H1 (cell line): ENCODE measurements around the gene NPS. TPM values are rescaled to one million over a fixed set of nuclear protein-coding genes. Genes with fewer than 3 reads are reported as not detected.

Experiments used
- CTCF ChIA-PET: fragments of 300-600 bp; sonication (Branson Sonifier 250); formaldehyde crosslinking; loops from one replicate; lab custom pipeline; 2021; ENCODE audit not compliant: partially characterized antibody; lab: Charles Lee
- POLR2A ChIA-PET: fragments of 300-600 bp; sonication (Branson Sonifier 250); formaldehyde crosslinking; loops from one replicate; lab custom pipeline; 2021; ENCODE audit warnings: inconsistent platforms; ENCODE audit not compliant: partially characterized antibody; lab: Charles Lee
- DNase-seq, 2 experiments: peaks; one replicate each; pipeline versions ENCODE4 v3.0.0 to v3.0.0-alpha.2; 2010 to 2022; ENCODE audit warnings: low spot score in 2 of 2, low read depth in 1 of 2, mixed read lengths in 1 of 2
- FAIRE-seq: peaks from 2 replicates; lab custom pipeline; 2011; peaks lifted over from hg19 to GRCh38; lab: Jason Lieb, UNC
- H2AFZ ChIP-seq: 2 replicates; pipeline ENCODE4 v1.8.1; 2012; ENCODE audit warnings: low read length, inconsistent platforms
- H2AK5ac ChIP-seq: 2 replicates; pipeline ENCODE4 v1.6.1; 2013; ENCODE audit warnings: low read depth, low read length
- H2BK120ac ChIP-seq: replicated peaks from 2 replicates; pipeline ENCODE3; 2013; ENCODE audit warnings: low read depth, low read length, inconsistent platforms
- H2BK12ac ChIP-seq: 2 replicates; pipeline ENCODE4 v1.6.1; 2013; ENCODE audit warnings: low read depth, low read length
- H2BK15ac ChIP-seq: 2 replicates; pipeline ENCODE4 v1.6.1; 2013; ENCODE audit warnings: low read length
- H2BK20ac ChIP-seq: 2 replicates; pipeline ENCODE4 v1.6.1; 2013; ENCODE audit warnings: low read length
- H2BK5ac ChIP-seq: 2 replicates; pipeline ENCODE4 v1.6.1; 2013; ENCODE audit warnings: low read depth, low read length
- H3K14ac ChIP-seq: 2 replicates; pipeline ENCODE4 v1.6.1; 2013; ENCODE audit warnings: inconsistent platforms; ENCODE audit not compliant: insufficient read length
- H3K18ac ChIP-seq: 2 replicates; pipeline ENCODE4 v1.6.1; 2013; ENCODE audit warnings: low read length; ENCODE audit errors: extremely low read depth
- H3K23ac ChIP-seq: 2 replicates; pipeline ENCODE4 v1.6.1; 2013; ENCODE audit warnings: inconsistent platforms; ENCODE audit not compliant: insufficient read length
- H3K23me2 ChIP-seq: 2 replicates; pipeline ENCODE4 v1.6.1; 2013; ENCODE audit warnings: low read depth, low read length
- H3K27ac ChIP-seq: 2 replicates; pipeline ENCODE4 v1.6.1; 2011; ENCODE audit warnings: low read depth, low read length, inconsistent platforms
- H3K27me3 ChIP-seq, 4 experiments: replicated peaks in 1 of 4; 1 replicate in 1 of 4; 2 replicates in 3 of 4; pipeline versions ENCODE4 v1.6.1 to v1.8.1; 2011 to 2013; ENCODE audit warnings: low read length in 3 of 4, mild to moderate bottlenecking in 3 of 4, inconsistent platforms in 2 of 4, mixed read lengths in 2 of 4, moderate library complexity in 1 of 4; ENCODE audit not compliant: control insufficient read depth in 3 of 4, insufficient read depth in 3 of 4; ENCODE audit errors: extremely low read depth in 1 of 4
- H3K36me3 ChIP-seq, 4 experiments: 2 replicates each; pipeline versions ENCODE4 v1.6.1 to v1.8.1; 2011 to 2013; ENCODE audit warnings: mild to moderate bottlenecking in 4 of 4, low read length in 3 of 4, moderate library complexity in 2 of 4, control low read depth in 1 of 4, inconsistent platforms in 1 of 4; ENCODE audit not compliant: insufficient read depth in 4 of 4, control insufficient read depth in 2 of 4
- H3K4ac ChIP-seq: replicated peaks from 2 replicates; pipeline ENCODE3; 2013; ENCODE audit warnings: low read length, low read depth, mixed read lengths, inconsistent platforms; ENCODE audit not compliant: insufficient read length
- H3K4me1 ChIP-seq, 4 experiments: replicated peaks in 1 of 4; 1 replicate in 1 of 4; 2 replicates in 3 of 4; pipeline versions ENCODE4 v1.6.1 to v1.8.1; 2011 to 2013; ENCODE audit warnings: low read length in 3 of 4, inconsistent platforms in 2 of 4, mixed read lengths in 1 of 4; ENCODE audit not compliant: insufficient read depth in 4 of 4, control insufficient read depth in 3 of 4
- H3K4me2 ChIP-seq, 2 experiments: 2 replicates each; pipeline versions ENCODE4 v1.6.1 to v1.8.1; 2011 to 2013; ENCODE audit warnings: low read depth in 2 of 2, low read length in 2 of 2, control low read depth in 1 of 2, inconsistent platforms in 1 of 2, mild to moderate bottlenecking in 1 of 2; ENCODE audit not compliant: insufficient read depth in 1 of 2
- H3K4me3 ChIP-seq, 4 experiments: fragments of 200-600, 300-600 bp in 1 of 4; sonication (generic), shearing (Covaris generic), sonication (Bioruptor Twin) in 1 of 4; 2 replicates each; pipeline versions ENCODE4 v1.5.1 to v1.8.1; 2011 to 2016; ENCODE audit warnings: low read length in 4 of 4, low read depth in 3 of 4, control low read depth in 2 of 4, inconsistent platforms in 2 of 4, mild to moderate bottlenecking in 2 of 4, mixed read lengths in 1 of 4, moderate library complexity in 1 of 4; ENCODE audit not compliant: insufficient read depth in 2 of 4; ENCODE audit errors: extremely low read depth in 1 of 4
- H3K56ac ChIP-seq: replicated peaks from 2 replicates; pipeline ENCODE3; 2013; ENCODE audit warnings: low read depth, mild to moderate bottlenecking, mixed read lengths, low read length, inconsistent platforms; ENCODE audit not compliant: insufficient read length
- H3K79me1 ChIP-seq: 2 replicates; pipeline ENCODE4 v1.6.1; 2013; ENCODE audit warnings: low read depth, low read length, control low read depth
- H3K79me2 ChIP-seq, 2 experiments: 2 replicates each; pipeline versions ENCODE4 v1.6.1 to v1.8.1; 2012 to 2013; ENCODE audit warnings: low read length in 2 of 2, mild to moderate bottlenecking in 2 of 2, inconsistent platforms in 1 of 2; ENCODE audit not compliant: insufficient read depth in 2 of 2, control insufficient read depth in 1 of 2
- H3K9ac ChIP-seq, 4 experiments: replicated peaks in 1 of 4; 1 replicate in 1 of 4; 2 replicates in 3 of 4; pipeline versions ENCODE4 v1.6.1 to v1.8.1; 2011 to 2013; ENCODE audit warnings: low read depth in 3 of 4, low read length in 3 of 4, control low read depth in 2 of 4, mild to moderate bottlenecking in 2 of 4, moderate library complexity in 2 of 4, inconsistent platforms in 1 of 4; ENCODE audit errors: extremely low read depth in 1 of 4
- H3K9me3 ChIP-seq, 2 experiments: 2 replicates each; pipeline versions ENCODE4 v1.6.1 to v1.8.1; 2012 to 2013; ENCODE audit warnings: mild to moderate bottlenecking in 2 of 2, moderate library complexity in 2 of 2, control low read depth in 1 of 2, inconsistent platforms in 1 of 2, low read depth in 1 of 2, low read length in 1 of 2, mixed read lengths in 1 of 2; ENCODE audit not compliant: insufficient read depth in 2 of 2
- H4K20me1 ChIP-seq, 2 experiments: replicated peaks in 1 of 2; 2 replicates each; pipeline versions ENCODE3 to v1.8.1; 2011 to 2013; ENCODE audit warnings: inconsistent platforms in 2 of 2, low read length in 2 of 2, mild to moderate bottlenecking in 1 of 2; ENCODE audit not compliant: insufficient read depth in 2 of 2, control insufficient read depth in 1 of 2
- H4K5ac ChIP-seq: 2 replicates; pipeline ENCODE4 v1.6.1; 2013; ENCODE audit warnings: low read length, low read depth, mixed read lengths, inconsistent platforms; ENCODE audit not compliant: insufficient read length
- H4K8ac ChIP-seq: 2 replicates; pipeline ENCODE4 v1.8.0; 2013; ENCODE audit warnings: mild to moderate bottlenecking, moderate library complexity, low read length, inconsistent platforms; ENCODE audit not compliant: insufficient read depth; ENCODE audit errors: extremely low read depth
- H4K91ac ChIP-seq: replicated peaks from 2 replicates; pipeline ENCODE3; 2013; ENCODE audit warnings: low read length, mixed read lengths, inconsistent platforms; ENCODE audit not compliant: insufficient read length
- BCL11A ChIP-seq, 2 experiments: IDR thresholded peaks; one replicate each; pipeline ENCODE4 v1.6.1; 2011; ENCODE audit warnings: low read depth in 2 of 2, low read length in 2 of 2, mild to moderate bottlenecking in 2 of 2
- EP300 ChIP-seq, 2 experiments: IDR thresholded peaks; 1 replicate in 1 of 2; 2 replicates in 1 of 2; pipeline ENCODE4 v1.6.1; 2011 to 2012; ENCODE audit warnings: low read depth in 2 of 2, low read length in 2 of 2, mild to moderate bottlenecking in 2 of 2, borderline replicate concordance in 1 of 2, inconsistent platforms in 1 of 2, moderate library complexity in 1 of 2
- HDAC2 ChIP-seq, 2 experiments: fragments of 300-600 bp in 1 of 2; sonication (generic) in 1 of 2; IDR thresholded peaks; 2 replicates each; pipeline ENCODE4 v1.6.1; 2011 to 2012; ENCODE audit warnings: low read depth in 2 of 2, low read length in 2 of 2, mild to moderate bottlenecking in 2 of 2, moderate library complexity in 2 of 2, borderline replicate concordance in 1 of 2, inconsistent platforms in 1 of 2
- NANOG ChIP-seq: IDR thresholded peaks from 2 replicates; pipeline ENCODE4 v1.6.1; 2011; ENCODE audit warnings: low read length, low read depth, mild to moderate bottlenecking, inconsistent platforms; ENCODE audit not compliant: insufficient read depth, poor library complexity, severe bottlenecking
- POLR2A ChIP-seq, 2 experiments: IDR thresholded peaks; 1 replicate in 1 of 2; 2 replicates in 1 of 2; pipeline ENCODE4 v1.6.1; 2011; ENCODE audit warnings: low read depth in 2 of 2, low read length in 2 of 2, mild to moderate bottlenecking in 2 of 2; ENCODE audit errors: control extremely low read depth in 1 of 2
- SUZ12 ChIP-seq: fragments of 200-600 bp; sonication (generic); IDR thresholded peaks from 2 replicates; pipeline ENCODE4 v1.6.1; 2012; ENCODE audit warnings: mild to moderate bottlenecking, inconsistent platforms, low read length, moderate library complexity, mixed read lengths
- YY1 ChIP-seq: IDR thresholded peaks from 2 replicates; pipeline ENCODE4 v1.6.1; 2011; ENCODE audit warnings: low read depth, mild to moderate bottlenecking, low read length
- WGBS, 2 experiments: shearing (Covaris generic) in 1 of 2; methylation state at CpG; one replicate each; pipeline versions ENCODE4 v1.1.6 to v1.1.7; 2013 to 2015; ENCODE audit warnings: low lambda C conversion rate in 2 of 2, mixed read lengths in 2 of 2, inconsistent platforms in 1 of 2, low coverage in 1 of 2, missing lambda C conversion rate in 1 of 2; ENCODE audit not compliant: insufficient replicate concordance in 2 of 2, insufficient coverage in 1 of 2, insufficient read length in 1 of 2; ENCODE audit errors: extremely low coverage in 1 of 2, missing lambda C conversion rate in 1 of 2; 5-methylcytosine and 5-hydroxymethylcytosine counted together
- polyA plus RNA-seq, 7 experiments: library from polyadenylated mRNA; depleted of rRNA in 3 of 7; stranded (reverse) in 5 of 7; unstranded in 2 of 7; fragments of >200 nt in 5 of 7; fragments of 200-250 nt in 2 of 7; gene quantifications; 1 replicate in 5 of 7; 2 replicates in 1 of 7; 4 replicates in 1 of 7; pipeline versions ENCODE4 v1.2.1 to v1.2.3, GENCODE V29; 2011 to 2013; ENCODE audit warnings: missing spikeins in 2 of 7, mixed read lengths in 2 of 7
- total RNA-seq: library from RNA; stranded (reverse); fragmentation: NEBNext Ultra II Directional; extraction: Animal tissue kit (Norgen Biotek cat#: 25700); gene quantifications from 2 replicates; pipeline ENCODE4 v1.2.1, GENCODE V29; 2021
- TF ChIP-seq, protein P1 (sequence below), 3 experiments: IDR thresholded peaks; 1 replicate in 2 of 3; 2 replicates in 1 of 3; pipeline versions ENCODE4 v1.5.1 to v1.6.1; 2011; ENCODE audit warnings: low read length in 3 of 3, mild to moderate bottlenecking in 3 of 3, inconsistent platforms in 2 of 3, low read depth in 1 of 3, moderate library complexity in 1 of 3; ENCODE audit not compliant: insufficient read depth in 1 of 3; ENCODE audit errors: control extremely low read depth in 1 of 3

NPS gene
- total and polyA plus RNA-seq, 2 of the 8 experiments (the other 6 are each of a cell fraction or from before 2014, with no cell fraction given) = not detected

DNA sequence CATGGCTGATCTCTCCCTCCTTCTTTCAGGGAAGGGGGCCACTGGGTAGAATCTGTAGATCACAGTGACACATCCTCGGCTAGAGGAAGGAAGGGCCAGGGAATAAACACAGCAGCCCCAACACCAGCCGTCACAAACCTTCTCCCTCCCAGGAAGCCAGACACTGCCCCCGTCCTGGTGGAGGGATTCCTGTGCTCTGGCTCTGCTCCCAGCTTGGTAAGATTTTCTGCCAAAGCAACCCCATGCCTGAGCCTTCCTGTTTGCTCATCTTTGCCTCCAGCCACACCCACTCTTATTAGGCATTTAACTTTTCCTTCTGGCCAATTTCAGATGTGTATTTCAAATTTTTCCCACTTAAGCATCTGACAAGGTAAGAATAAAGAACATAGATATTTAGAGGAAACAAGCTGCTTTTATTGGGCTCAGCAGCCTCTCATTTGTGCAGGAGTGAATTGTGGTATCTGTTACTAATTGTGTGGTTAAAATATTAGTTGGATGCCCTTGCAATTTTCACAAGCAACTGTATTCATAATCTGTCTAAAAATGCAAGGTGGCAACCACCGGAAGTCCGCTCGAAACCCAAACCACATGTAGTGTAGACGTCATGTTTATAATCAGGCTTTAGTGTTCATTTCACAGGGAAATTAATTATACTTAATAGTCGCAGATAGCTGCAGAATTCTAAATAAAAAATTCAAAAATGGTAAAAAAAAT is 13.2 kb upstream of the NPS start:
- Histone ChIP-seq H2BK120ac (no peak overlapping the region), H2AK5ac (no peak overlapping the region), H3K79me1 (no peaks in the 10 kb centered on the region), H2BK12ac (no peak overlapping the region), H3K4ac (no peak overlapping the region), H3K79me2 (no peaks in the 10 kb centered on the region), H3K23ac (no peak overlapping the region), H3K4me2 (no peak overlapping the region), H3K27ac (no peak overlapping the region), H4K5ac (no peak overlapping the region), H3K4me1 (no peaks in the 10 kb centered on the region), H3K23me2 (no peaks in the 10 kb centered on the region), H3K14ac (no peak overlapping the region), H2BK5ac (no peak overlapping the region), H4K91ac (no peak overlapping the region), H4K20me1 (no peaks in the 10 kb centered on the region), H3K36me3 (no peaks in the 10 kb centered on the region), H3K56ac (no peak overlapping the region), H3K4me3 (no peak overlapping the region), H2AFZ (0 out of 2 replicates have a peak overlapping the region, but pooled peaks have one; percentile 7), H4K8ac (no peak overlapping the region), H2BK20ac (no peak overlapping the region), H3K27me3 (no peaks in the 10 kb centered on the region), H2BK15ac (no peak overlapping the region), H3K9me3 (no peaks in the 10 kb centered on the region; a peak in 1 of 4 replicates), H3K18ac (no peak overlapping the region), H3K9ac (no peak overlapping the region)
- FAIRE-seq (no peak), DNase-seq (no peak)
- ChIA-PET POLR2A (no interaction called here), CTCF (interaction anchor here (1.3 kb wide), 1 partner anchor 11 kb away, joined by 5 read pairs; no protein-coding TSS in a partner anchor)
- 87% methylated on average over 8 of the region's 8 CpGs; no CpG with 5 or more reads in 1 of the 2 experiments for WGBS, 2 experiments
- TF ChIP-seq YY1 = no peak
- no peak for TF ChIP-seq SUZ12
- no peak for TF ChIP-seq NANOG
- TF ChIP-seq EP300 (IDR thresholded peaks at IDR 0.05; ENCODE audit: borderline replicate concordance in 1 of 2, low read depth in 2 of 2, low read length in 2 of 2) = no peak
- TF ChIP-seq POLR2A (IDR thresholded peaks at IDR 0.05; ENCODE audit: control extremely low read depth in 1 of 2, low read depth in 2 of 2, low read length in 2 of 2) = no peak
- TF ChIP-seq BCL11A (IDR thresholded peaks at IDR 0.05; ENCODE audit: low read depth in 2 of 2, low read length in 2 of 2) = no peak
- no peak for TF ChIP-seq HDAC2 (IDR thresholded peaks at IDR 0.05; ENCODE audit: borderline replicate concordance in 1 of 2, low read depth in 2 of 2, low read length in 2 of 2)
- TF ChIP-seq, protein P1, sequence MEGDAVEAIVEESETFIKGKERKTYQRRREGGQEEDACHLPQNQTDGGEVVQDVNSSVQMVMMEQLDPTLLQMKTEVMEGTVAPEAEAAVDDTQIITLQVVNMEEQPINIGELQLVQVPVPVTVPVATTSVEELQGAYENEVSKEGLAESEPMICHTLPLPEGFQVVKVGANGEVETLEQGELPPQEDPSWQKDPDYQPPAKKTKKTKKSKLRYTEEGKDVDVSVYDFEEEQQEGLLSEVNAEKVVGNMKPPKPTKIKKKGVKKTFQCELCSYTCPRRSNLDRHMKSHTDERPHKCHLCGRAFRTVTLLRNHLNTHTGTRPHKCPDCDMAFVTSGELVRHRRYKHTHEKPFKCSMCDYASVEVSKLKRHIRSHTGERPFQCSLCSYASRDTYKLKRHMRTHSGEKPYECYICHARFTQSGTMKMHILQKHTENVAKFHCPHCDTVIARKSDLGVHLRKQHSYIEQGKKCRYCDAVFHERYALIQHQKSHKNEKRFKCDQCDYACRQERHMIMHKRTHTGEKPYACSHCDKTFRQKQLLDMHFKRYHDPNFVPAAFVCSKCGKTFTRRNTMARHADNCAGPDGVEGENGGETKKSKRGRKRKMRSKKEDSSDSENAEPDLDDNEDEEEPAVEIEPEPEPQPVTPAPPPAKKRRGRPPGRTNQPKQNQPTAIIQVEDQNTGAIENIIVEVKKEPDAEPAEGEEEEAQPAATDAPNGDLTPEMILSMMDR (IDR thresholded peaks at IDR 0.05; ENCODE audit: control extremely low read depth in 1 of 3, insufficient read depth in 1 of 3, low read depth in 1 of 3, low read length in 3 of 3) = no peak
